ENCODE measurements around the gene MACROD2. TPM values are rescaled to one million over a fixed set of nuclear protein-coding genes. Genes with fewer than 3 reads are reported as not detected.

MACROD2 gene
- total and polyA plus RNA-seq, 2 experiments from 2014 or later, result 2.8 to 4.3 TPM

- no peak for TF ChIP-seq ZNF462 (CRISPR knock-in tag; IDR thresholded peaks at IDR 0.05)
Observed at GRCh38 chr20:15550116-15550870, 1555.0 kb downstream of the MACROD2 start (continued).

GRCh38 chr20:15555913-15556312 is 1560.6 kb downstream of the MACROD2 start:
- peaks cover 19% of the 10 kb centered on the region for H3K9me2 ChIP-seq (ENCODE audit: insufficient read depth)
- no peaks in the 10 kb centered on the region for H3F3A ChIP-seq (replicated peaks; ENCODE audit: low read depth)
- no peak overlapping the region for H2AFZ ChIP-seq
- peaks cover 12% of the 10 kb centered on the region for H3K9me3 Mint-ChIP-seq
- DNase-seq (ENCODE audit: low spot score) (no peak), ATAC-seq (no peak)
- H3K4me1 ChIP-seq (ENCODE audit: insufficient read depth), result peaks cover 3% of the 10 kb centered on the region; the same call in 1 of the 2 replicates
- no peaks in the 10 kb centered on the region for H4K20me1 ChIP-seq (replicated peaks; ENCODE audit: insufficient read depth)
- no peak overlapping the region for H3K4me3 Mint-ChIP-seq
- no peak overlapping the region for H3K4me2 ChIP-seq
- peaks cover 20% of the 10 kb centered on the region; the same call in 2 of the 3 replicates for H3K36me3 Mint-ChIP-seq (ENCODE audit: low read depth)
- no peaks in the 10 kb centered on the region for H3K79me2 ChIP-seq (replicated peaks; ENCODE audit: insufficient read depth)
- H3K4me3 ChIP-seq, result no peak overlapping the region
- H3K27me3 Mint-ChIP-seq (ENCODE audit: insufficient read depth, low read depth, poor library complexity), result no peaks in the 10 kb centered on the region
- H3K27me3 ChIP-seq (ENCODE audit: insufficient read depth), result no peaks in the 10 kb centered on the region
- H3K27ac ChIP-seq (ENCODE audit: low read depth), result no peak overlapping the region
- no peak overlapping the region for H3K27ac Mint-ChIP-seq
- H3K4me1 Mint-ChIP-seq, result peaks cover 4% of the 10 kb centered on the region
- no peaks in the 10 kb centered on the region for H3K36me3 ChIP-seq (ENCODE audit: insufficient read depth)
- no peak for TF ChIP-seq EZH2 (IDR thresholded peaks at IDR 0.05; ENCODE audit: low read depth, unreplicated experiment)
- TF ChIP-seq EZH2phosphoT487 (IDR thresholded peaks at IDR 0.05; ENCODE audit: unreplicated experiment), result no peak
- no peak for TF ChIP-seq ZNF331 (CRISPR knock-in tag; IDR thresholded peaks at IDR 0.05; ENCODE audit: low read depth)
- TF ChIP-seq ZNF114 (CRISPR knock-in tag; IDR thresholded peaks at IDR 0.05), result no peak
- TF ChIP-seq ZNF462 (CRISPR knock-in tag; IDR thresholded peaks at IDR 0.05), result no peak
- TF ChIP-seq CREB1 (CRISPR knock-in tag; IDR thresholded peaks at IDR 0.05; ENCODE audit: low read depth), result no peak
- TF ChIP-seq JUNB (IDR thresholded peaks at IDR 0.05; ENCODE audit: unreplicated experiment), result no peak
- TF ChIP-seq STAT1 (IDR thresholded peaks at IDR 0.05; ENCODE audit: unreplicated experiment), result no peak

Data from GM23338 (cell line).